Skeletal muscle satellite cell (primary cell): ENCODE data around the gene GNB1.

Source experiments
- H3K27me3 ChIP-seq: 2 replicates; pipeline ENCODE4 v1.7.0; 2013; ENCODE audit warnings: low read length; ENCODE audit not compliant: control insufficient read depth, insufficient read depth
- H3K36me3 ChIP-seq: 2 replicates; pipeline ENCODE4 v1.7.0; 2013; ENCODE audit warnings: mild to moderate bottlenecking, control low read depth, low read length; ENCODE audit not compliant: insufficient read depth
- H3K4me1 ChIP-seq: 2 replicates; pipeline ENCODE4 v1.7.0; 2013; ENCODE audit warnings: low read length; ENCODE audit not compliant: control insufficient read depth, insufficient read depth
- H3K4me2 ChIP-seq: 2 replicates; pipeline ENCODE4 v1.7.0; 2013; ENCODE audit warnings: mild to moderate bottlenecking, low read length
- H3K4me3 ChIP-seq: 2 replicates; pipeline ENCODE4 v1.7.0; 2013; ENCODE audit warnings: low read length
- H3K9ac ChIP-seq: 2 replicates; pipeline ENCODE4 v1.7.0; 2013; ENCODE audit warnings: mild to moderate bottlenecking, low read depth, low read length, moderate library complexity
- H3K9me3 ChIP-seq: replicated peaks from 2 replicates; pipeline ENCODE4 v1.7.0; 2013; ENCODE audit warnings: mild to moderate bottlenecking, control low read depth, low read length

The GNB1 gene

DNA sequence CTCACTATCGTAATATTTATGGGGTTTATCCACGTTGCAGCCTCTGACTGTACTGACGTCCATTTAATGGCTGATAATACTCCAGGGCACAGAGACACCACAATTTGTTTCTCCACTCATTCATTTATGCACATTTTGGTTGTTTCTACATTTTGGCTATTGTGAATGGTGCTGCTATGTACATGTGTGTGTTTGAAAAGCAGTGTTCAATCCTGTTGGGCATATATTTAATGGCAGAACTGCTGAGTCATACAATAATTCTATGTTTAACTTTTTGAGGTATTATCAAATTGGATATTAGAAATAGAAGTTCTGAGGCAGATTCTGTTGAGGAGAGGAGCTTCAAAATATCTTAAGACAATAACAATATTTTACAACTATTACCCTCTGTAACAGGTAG lies 73.7 kb downstream of the GNB1 start:
- Histone ChIP-seq H3K36me3 (peaks cover 71% of the 10 kb centered on the region), H3K27me3 (no peaks in the 10 kb centered on the region), H3K4me1 (no peaks in the 10 kb centered on the region), H3K4me3 (no peak overlapping the region), H3K4me2 (no peak overlapping the region), H3K9me3 (no peaks in the 10 kb centered on the region), H3K9ac (no peak overlapping the region)

- Histone ChIP-seq H3K9me3 (no peaks in the 10 kb centered on the region), H3K27me3 (no peaks in the 10 kb centered on the region), H3K36me3 (peaks cover 65% of the 10 kb centered on the region), H3K4me1 (no peaks in the 10 kb centered on the region), H3K9ac (no peak overlapping the region), H3K4me2 (no peak overlapping the region), H3K4me3 (no peak overlapping the region)
Measured at GRCh38 chr1:1815606-1816281, 75.1 kb downstream of the GNB1 start.

DNA sequence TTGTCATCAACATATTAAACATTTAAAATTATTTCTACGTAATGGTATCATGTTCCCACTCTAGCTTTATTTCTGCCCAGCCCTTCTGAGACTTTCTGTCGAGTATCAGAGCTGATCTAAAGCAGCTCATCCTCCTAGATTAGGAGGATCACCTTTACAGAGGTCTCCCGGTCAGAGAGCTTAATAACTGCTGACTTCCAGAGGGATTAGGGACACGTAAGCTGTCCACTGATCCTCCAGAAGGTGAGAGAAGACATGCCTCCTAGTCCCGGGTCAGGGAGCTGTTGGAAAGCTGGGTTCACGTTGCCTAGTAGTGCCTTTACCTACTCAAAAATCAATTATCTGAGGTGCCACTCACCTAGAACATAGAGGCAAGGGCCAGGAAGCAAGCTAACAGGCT lies 81.4 kb downstream of the GNB1 start:
- no peak overlapping the region for H3K4me2 ChIP-seq
- peaks cover 65% of the 10 kb centered on the region for H3K36me3 ChIP-seq
- no peak overlapping the region for H3K9ac ChIP-seq
- peaks cover 8% of the 10 kb centered on the region for H3K4me1 ChIP-seq
- no peak overlapping the region for H3K4me3 ChIP-seq
- H3K9me3 ChIP-seq, result no peaks in the 10 kb centered on the region
- H3K27me3 ChIP-seq, result no peaks in the 10 kb centered on the region

DNA sequence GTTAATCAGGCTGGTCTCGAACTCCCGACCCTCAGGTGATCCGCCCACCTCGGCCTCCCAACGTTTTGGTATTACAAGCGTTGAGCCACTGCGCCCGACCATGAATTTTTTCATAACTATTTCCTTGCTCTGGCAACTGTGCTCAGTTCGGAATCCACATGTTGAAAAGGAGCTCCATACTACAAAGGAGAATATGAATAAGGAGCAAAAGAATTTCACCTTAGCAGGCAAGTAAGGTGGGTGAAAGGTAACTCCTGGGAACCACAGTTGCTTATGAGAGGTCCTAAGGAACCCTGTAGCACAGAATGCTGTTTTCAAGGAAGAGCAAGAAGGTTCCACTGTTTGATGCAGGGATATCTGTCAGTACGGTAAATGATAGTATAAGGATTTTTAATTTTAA lies 82.7 kb downstream of the GNB1 start:
- no peak overlapping the region for H3K4me3 ChIP-seq
- peaks cover 8% of the 10 kb centered on the region for H3K4me1 ChIP-seq
- no peak overlapping the region for H3K4me2 ChIP-seq
- no peaks in the 10 kb centered on the region for H3K9me3 ChIP-seq
- no peak overlapping the region for H3K9ac ChIP-seq
- peaks cover 62% of the 10 kb centered on the region for H3K36me3 ChIP-seq
- H3K27me3 ChIP-seq, result no peaks in the 10 kb centered on the region

- Histone ChIP-seq H3K9ac (no peak overlapping the region), H3K27me3 (no peaks in the 10 kb centered on the region), H3K4me1 (peaks cover 8% of the 10 kb centered on the region), H3K4me3 (no peak overlapping the region), H3K36me3 (peaks cover 63% of the 10 kb centered on the region), H3K9me3 (no peaks in the 10 kb centered on the region), H3K4me2 (no peak overlapping the region)
Measured at GRCh38 chr1:1806890-1807289, 84.0 kb downstream of the GNB1 start.

DNA sequence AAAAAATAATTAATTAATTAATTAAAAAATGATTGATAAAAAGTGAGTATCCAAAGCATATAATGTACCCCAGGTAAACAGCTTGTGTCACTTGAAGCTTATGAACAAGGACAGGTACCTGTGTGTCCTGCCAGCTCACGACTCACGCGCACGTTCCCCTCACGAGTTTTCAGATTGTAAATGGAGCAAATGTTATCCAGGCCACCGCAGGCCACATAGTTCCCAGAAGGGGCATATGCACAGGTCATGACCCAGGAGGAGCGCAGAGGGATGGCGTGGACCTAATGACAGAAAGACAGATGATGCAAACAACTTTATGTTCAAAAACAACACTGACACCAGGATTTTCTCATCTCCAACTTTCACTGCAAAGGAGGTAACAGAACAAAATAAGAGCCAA lies 86.6 kb downstream of the GNB1 start:
- Histone ChIP-seq H3K9ac (no peak overlapping the region), H3K9me3 (no peaks in the 10 kb centered on the region), H3K4me3 (no peak overlapping the region), H3K4me1 (peaks cover 8% of the 10 kb centered on the region), H3K4me2 (no peak overlapping the region), H3K36me3 (peaks cover 80% of the 10 kb centered on the region), H3K27me3 (no peaks in the 10 kb centered on the region)

DNA sequence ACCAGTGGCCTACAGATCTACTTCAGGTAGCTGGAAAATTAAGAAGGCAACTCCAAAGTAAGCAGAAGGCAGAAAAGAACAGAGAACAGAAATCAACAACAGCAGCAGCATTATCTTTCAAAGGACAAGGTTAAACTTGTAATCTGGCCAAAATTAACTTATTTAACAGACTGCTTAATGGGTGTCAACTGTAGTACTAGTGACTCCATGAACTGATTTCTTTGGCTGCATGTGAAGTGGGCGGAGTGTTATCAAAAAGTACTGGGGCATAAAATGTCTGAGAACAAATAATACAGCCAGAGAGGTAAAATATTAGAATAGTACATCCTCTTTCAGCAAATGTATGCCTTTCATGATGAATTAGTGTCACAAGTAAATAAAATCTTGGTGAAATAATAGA lies 88.0 kb downstream of the GNB1 start:
- Histone ChIP-seq H3K4me2 (no peak overlapping the region), H3K27me3 (no peaks in the 10 kb centered on the region), H3K36me3 (peaks cover 83% of the 10 kb centered on the region), H3K9me3 (no peaks in the 10 kb centered on the region), H3K9ac (no peak overlapping the region), H3K4me3 (no peak overlapping the region), H3K4me1 (peaks cover 8% of the 10 kb centered on the region)

- Histone ChIP-seq H3K9ac (no peak overlapping the region), H3K4me3 (no peak overlapping the region), H3K27me3 (no peaks in the 10 kb centered on the region), H3K4me1 (no peaks in the 10 kb centered on the region), H3K36me3 (peaks cover 88% of the 10 kb centered on the region), H3K9me3 (no peaks in the 10 kb centered on the region), H3K4me2 (no peak overlapping the region)
Measured at GRCh38 chr1:1799716-1800115, 91.2 kb downstream of the GNB1 start.

DNA sequence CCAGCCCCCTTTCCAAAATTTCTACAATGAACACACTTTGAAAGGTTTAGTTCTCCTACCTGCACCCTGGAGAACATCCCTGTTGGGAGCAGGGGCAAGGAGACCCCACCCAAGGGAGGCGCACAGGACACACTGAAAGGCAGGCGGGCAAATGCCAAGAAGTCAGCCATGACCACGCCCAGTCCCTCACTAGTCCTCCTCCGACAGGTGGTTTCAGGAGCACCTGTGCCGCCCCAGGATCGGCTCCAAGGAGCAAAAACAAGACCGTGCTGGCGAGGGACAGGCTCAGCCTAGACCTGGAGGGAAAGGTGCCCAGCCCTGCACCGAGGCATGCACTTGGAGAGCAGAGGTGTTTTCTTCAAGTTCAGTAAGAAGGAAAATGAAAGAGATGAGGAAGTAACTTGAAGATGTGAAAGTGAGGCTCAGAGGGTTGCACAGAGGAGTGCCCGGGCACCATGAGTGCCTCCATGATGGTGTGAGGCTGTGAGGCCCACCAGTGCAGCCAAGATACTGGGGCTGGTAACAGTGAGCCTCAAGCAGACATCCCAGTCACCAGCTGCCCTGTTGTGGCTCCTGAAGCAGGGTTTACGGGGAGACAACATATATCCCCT lies 93.1 kb downstream of the GNB1 start:
- Histone ChIP-seq H3K4me3 (no peak overlapping the region), H3K9me3 (no peaks in the 10 kb centered on the region), H3K4me2 (no peak overlapping the region), H3K36me3 (peaks cover 90% of the 10 kb centered on the region), H3K9ac (no peak overlapping the region), H3K4me1 (no peaks in the 10 kb centered on the region), H3K27me3 (no peaks in the 10 kb centered on the region)

GRCh38 chr1:1796466-1796865 lies 94.4 kb downstream of the GNB1 start:
- Histone ChIP-seq H3K27me3 (no peaks in the 10 kb centered on the region), H3K4me1 (no peaks in the 10 kb centered on the region), H3K36me3 (peaks cover 90% of the 10 kb centered on the region), H3K9me3 (no peaks in the 10 kb centered on the region), H3K4me3 (no peak overlapping the region), H3K9ac (no peak overlapping the region), H3K4me2 (no peak overlapping the region)

DNA sequence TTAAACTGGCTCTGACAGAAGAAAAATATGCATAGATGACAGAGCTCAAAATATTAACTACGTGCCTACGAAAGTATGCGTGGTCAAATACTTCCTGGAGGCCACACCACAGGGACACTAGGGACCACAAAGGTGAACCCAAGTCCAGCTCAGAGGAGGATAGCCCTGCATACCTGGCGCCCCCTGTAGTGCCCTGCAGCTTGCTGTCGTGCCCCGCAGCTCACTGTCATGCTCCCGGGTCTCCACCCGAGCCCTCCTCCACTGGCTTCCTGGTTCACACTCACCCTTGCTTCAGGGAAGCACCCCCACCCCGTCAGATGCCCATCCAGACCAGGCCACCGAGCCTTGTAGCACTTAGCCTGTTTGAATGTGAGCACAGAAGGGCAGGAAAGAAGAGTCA lies 95.9 kb downstream of the GNB1 start:
- Histone ChIP-seq H3K9ac (no peak overlapping the region), H3K9me3 (no peaks in the 10 kb centered on the region), H3K36me3 (peaks cover 88% of the 10 kb centered on the region), H3K4me2 (no peak overlapping the region), H3K4me3 (no peak overlapping the region), H3K27me3 (no peaks in the 10 kb centered on the region), H3K4me1 (no peaks in the 10 kb centered on the region)
